SK-N-SH (cell line): ENCODE measurements around the gene ACSF3.

ENCODE experiments used
- EZH2phosphoT487 ChIP-seq: fragments of 200-600 bp; sonication (generic); IDR thresholded peaks from 2 replicates; pipeline ENCODE4 v1.6.1; 2017; ENCODE audit warnings: low read depth, mixed run types, mild to moderate bottlenecking, antibody characterized with exemption, moderate library complexity, borderline replicate concordance
- MEF2A ChIP-seq: IDR thresholded peaks from 2 replicates; pipeline ENCODE4 v1.4.0; 2012; ENCODE audit warnings: low read depth, borderline replicate concordance
- NFIC ChIP-seq: IDR thresholded peaks from 2 replicates; pipeline ENCODE4 v1.4.0; 2012; ENCODE audit warnings: borderline replicate concordance
- NRF1 ChIP-seq: IDR thresholded peaks from 2 replicates; pipeline ENCODE4 v1.6.1; 2012; ENCODE audit warnings: low read depth, mild to moderate bottlenecking, low read length
- SMC3 ChIP-seq: IDR thresholded peaks from 2 replicates; pipeline ENCODE4 v1.6.1; 2012; ENCODE audit warnings: low read depth, low read length, improper control_type of control experiment
- TAF1 ChIP-seq: IDR thresholded peaks from 2 replicates; pipeline ENCODE4 v1.6.1; 2012; ENCODE audit warnings: low read depth, mild to moderate bottlenecking, low read length, moderate library complexity, borderline replicate concordance
- TEAD4 ChIP-seq: IDR thresholded peaks from 2 replicates; pipeline ENCODE4 v1.4.0; 2012; ENCODE audit warnings: mild to moderate bottlenecking, borderline replicate concordance; ENCODE audit not compliant: insufficient read depth
- YY1 ChIP-seq: IDR thresholded peaks from 2 replicates; pipeline ENCODE4 v1.4.0; 2012; ENCODE audit warnings: low read depth, mild to moderate bottlenecking
- TF ChIP-seq, protein P1 (sequence below): fragments of 200-600 bp; sonication (generic); IDR thresholded peaks from 2 replicates; pipeline ENCODE4 v1.6.1; 2017; ENCODE audit warnings: antibody characterized with exemption, mild to moderate bottlenecking, moderate library complexity
- TF ChIP-seq, protein P2 (sequence below): IDR thresholded peaks from 2 replicates; pipeline ENCODE4 v1.4.0; 2012; ENCODE audit warnings: low read depth

DNA sequence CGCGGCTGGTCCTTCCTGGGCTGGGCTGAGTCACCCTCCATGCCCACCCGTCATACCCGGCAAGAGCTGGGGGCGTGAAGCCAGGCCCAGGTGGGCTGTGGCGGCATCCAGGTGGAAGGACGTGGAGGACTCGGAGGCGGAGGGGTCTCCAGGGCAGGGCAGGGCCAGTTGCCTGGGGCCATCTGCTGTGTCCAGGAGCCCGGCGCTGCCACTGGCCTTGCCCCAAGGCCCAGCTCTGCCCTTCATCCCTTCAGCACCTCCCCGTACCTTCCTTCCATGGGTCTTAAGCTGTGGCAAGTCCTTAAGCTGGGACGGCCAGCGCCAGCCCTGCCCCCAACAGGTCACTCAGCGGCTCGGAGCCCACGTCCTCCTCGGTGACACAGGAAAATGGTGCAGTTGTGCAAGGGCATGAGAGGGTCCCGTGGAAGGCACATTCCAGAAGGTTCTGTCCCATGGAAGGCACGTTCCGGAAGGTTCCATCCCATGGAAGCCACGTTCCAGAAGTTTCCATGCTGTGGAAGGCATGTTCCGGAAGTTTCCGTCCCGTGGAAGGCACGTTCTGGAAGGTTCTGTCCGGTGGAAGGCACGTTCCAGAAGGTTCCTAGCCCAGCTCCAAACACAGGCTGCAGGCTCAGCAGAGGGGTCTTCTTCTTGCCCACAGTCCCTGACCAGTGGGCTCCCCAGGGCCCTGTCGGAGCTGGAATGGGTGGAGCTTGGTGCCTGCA, 67.5 kb downstream of the ACSF3 start:
- TF ChIP-seq, protein P1, sequence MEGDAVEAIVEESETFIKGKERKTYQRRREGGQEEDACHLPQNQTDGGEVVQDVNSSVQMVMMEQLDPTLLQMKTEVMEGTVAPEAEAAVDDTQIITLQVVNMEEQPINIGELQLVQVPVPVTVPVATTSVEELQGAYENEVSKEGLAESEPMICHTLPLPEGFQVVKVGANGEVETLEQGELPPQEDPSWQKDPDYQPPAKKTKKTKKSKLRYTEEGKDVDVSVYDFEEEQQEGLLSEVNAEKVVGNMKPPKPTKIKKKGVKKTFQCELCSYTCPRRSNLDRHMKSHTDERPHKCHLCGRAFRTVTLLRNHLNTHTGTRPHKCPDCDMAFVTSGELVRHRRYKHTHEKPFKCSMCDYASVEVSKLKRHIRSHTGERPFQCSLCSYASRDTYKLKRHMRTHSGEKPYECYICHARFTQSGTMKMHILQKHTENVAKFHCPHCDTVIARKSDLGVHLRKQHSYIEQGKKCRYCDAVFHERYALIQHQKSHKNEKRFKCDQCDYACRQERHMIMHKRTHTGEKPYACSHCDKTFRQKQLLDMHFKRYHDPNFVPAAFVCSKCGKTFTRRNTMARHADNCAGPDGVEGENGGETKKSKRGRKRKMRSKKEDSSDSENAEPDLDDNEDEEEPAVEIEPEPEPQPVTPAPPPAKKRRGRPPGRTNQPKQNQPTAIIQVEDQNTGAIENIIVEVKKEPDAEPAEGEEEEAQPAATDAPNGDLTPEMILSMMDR = no peak
- TF ChIP-seq SMC3 (no peak), NRF1 (no peak), TEAD4 (no peak), YY1 (no peak), EZH2phosphoT487 (no peak), TAF1 (no peak), MEF2A (no peak), NFIC (no peak)
- TF ChIP-seq, protein P2, sequence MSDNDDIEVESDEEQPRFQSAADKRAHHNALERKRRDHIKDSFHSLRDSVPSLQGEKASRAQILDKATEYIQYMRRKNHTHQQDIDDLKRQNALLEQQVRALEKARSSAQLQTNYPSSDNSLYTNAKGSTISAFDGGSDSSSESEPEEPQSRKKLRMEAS = no peak
